GM12878 (cell line): ENCODE measurements around the gene STX16. TPM values are rescaled to one million over a fixed set of nuclear protein-coding genes. Genes with fewer than 3 reads are reported as not detected.
A peak's percentile ranks its signal among the peaks of the same experiment; 100 is the strongest.

ENCODE experiments used
- ATAC-seq: fragments of 200-7000 bp; cut with Tn5 transposase; 3 replicates; pipeline ENCODE4 v1.9.1; 2020; ENCODE audit warnings: mild to moderate bottlenecking, moderate library complexity
- BruUV-seq: library from RNA; stranded (reverse); fragments of 400-500 nt; replicated peaks from 2 replicates; lab custom pipeline; 2021; lab: Mats Ljungman, UMichigan
- CTCF ChIA-PET: fragments of 300-600 bp; sonication (Branson Sonifier 250); formaldehyde crosslinking; extraction: SDS; loops from one replicate; lab custom pipeline; 2021; ENCODE audit warnings: inconsistent platforms; lab: Yijun Ruan, JAX
- POLR2A ChIA-PET: fragments of 350-600 bp; formaldehyde crosslinking; extraction: SDS; loops from one replicate; lab custom pipeline; 2021; ENCODE audit warnings: inconsistent platforms; lab: Charles Lee
- RAD21 ChIA-PET: fragments of 300-600 bp; sonication (Branson Sonifier 250); formaldehyde crosslinking; loops from one replicate; lab custom pipeline; 2023; ENCODE audit warnings: antibody characterized with exemption; ENCODE audit not compliant: unreplicated experiment; lab: Charles Lee
- SMC1A ChIA-PET: fragments of 300-600 bp; sonication (Branson Sonifier 250); formaldehyde crosslinking; loops from one replicate; lab custom pipeline; 2023; ENCODE audit not compliant: unreplicated experiment, uncharacterized antibody; lab: Charles Lee
- DNase-seq: peaks from one replicate; pipeline ENCODE4 v3.0.0-alpha.2; 2011; ENCODE audit warnings: low read depth, low spot score
- FAIRE-seq: peaks from 3 replicates; lab custom pipeline; 2011; peaks lifted over from hg19 to GRCh38; lab: Jason Lieb, UNC
- H2AFZ ChIP-seq: 2 replicates; pipeline ENCODE4 v1.6.0; 2011; ENCODE audit warnings: low read depth, low read length, control low read depth; ENCODE audit not compliant: control insufficient read depth
- H3K27ac ChIP-seq: 2 replicates; pipeline ENCODE4 v1.5.1; 2011; ENCODE audit warnings: control low read depth; ENCODE audit not compliant: control insufficient read depth, insufficient read depth
- H3K27me3 ChIP-seq, 2 experiments: replicated peaks in 1 of 2; 2 replicates each; pipeline versions ENCODE4 v1.6.0 to v1.6.1; 2011; ENCODE audit warnings: low read length in 1 of 2; ENCODE audit not compliant: control insufficient read depth in 2 of 2, insufficient read depth in 2 of 2
- H3K36me3 ChIP-seq, 2 experiments: 2 replicates each; pipeline ENCODE4 v1.5.1; 2011; ENCODE audit warnings: low read length in 1 of 2; ENCODE audit not compliant: control insufficient read depth in 2 of 2, insufficient read depth in 2 of 2
- H3K4me1 ChIP-seq: 2 replicates; pipeline ENCODE4 v1.6.1; 2011; ENCODE audit warnings: mild to moderate bottlenecking, low read length, moderate library complexity, mixed read lengths; ENCODE audit not compliant: control insufficient read depth, insufficient read depth
- H3K4me2 ChIP-seq: 2 replicates; pipeline ENCODE4 v1.6.0; 2011; ENCODE audit warnings: control low read depth; ENCODE audit not compliant: control insufficient read depth, insufficient read depth
- H3K4me3 ChIP-seq: fragments of 200-600 bp; sonication (generic); 2 replicates; pipeline ENCODE4 v1.5.1; 2016
- H3K79me2 ChIP-seq: 2 replicates; pipeline ENCODE4 v1.6.0; 2011; ENCODE audit warnings: low read length; ENCODE audit not compliant: control insufficient read depth, insufficient read depth
- H3K9ac ChIP-seq: 2 replicates; pipeline ENCODE4 v1.8.0; 2011; ENCODE audit warnings: low read length, control low read depth, mixed read lengths; ENCODE audit not compliant: control insufficient read depth, insufficient read depth
- H3K9me3 ChIP-seq: replicated peaks from 3 replicates; pipeline ENCODE4 v1.5.1; 2011; ENCODE audit warnings: mild to moderate bottlenecking, low read length; ENCODE audit not compliant: control insufficient read depth, insufficient read depth
- H4K20me1 ChIP-seq: 2 replicates; pipeline ENCODE4 v1.6.0; 2011; ENCODE audit not compliant: control insufficient read depth, insufficient read depth
- EP300 ChIP-seq, 2 experiments: fragments of 150-350 bp in 1 of 2; IDR thresholded peaks; 2 replicates each; pipeline ENCODE4 v1.6.1; 2011 to 2012; ENCODE audit warnings: low read depth in 2 of 2, low read length in 2 of 2, borderline replicate concordance in 1 of 2, improper control_type of control experiment in 1 of 2, inconsistent platforms in 1 of 2; ENCODE audit not compliant: control insufficient read depth in 1 of 2
- NR2F1 ChIP-seq: fragments of 450-650 bp; conservative IDR thresholded peaks from 2 replicates; pipeline ENCODE4 v1.6.1; 2017; ENCODE audit warnings: mild to moderate bottlenecking
- RBBP5 ChIP-seq: fragments of 200-600 bp; sonication (generic); conservative IDR thresholded peaks from 2 replicates; pipeline ENCODE4 v1.6.1; 2016
- WGBS: methylation state at CpG from one replicate; pipeline ENCODE4 v1.1.6; 2016; ENCODE audit warnings: low lambda C conversion rate; ENCODE audit not compliant: insufficient replicate concordance, insufficient coverage; ENCODE audit errors: missing lambda C conversion rate; 5-methylcytosine and 5-hydroxymethylcytosine counted together
- in situ Hi-C: fragments of 300-500 bp; cut with MboI; formaldehyde crosslinking; loops from 9 replicates; pipeline ENCODE4 v1.14.3; 2018; ENCODE audit warnings: mixed read lengths
- intact Hi-C: fragments of 100-400 bp; cut with micrococcal nuclease; formaldehyde crosslinking; loops from one replicate; pipeline ENCODE4 v1.14.2; 2022; ENCODE audit not compliant: unreplicated experiment
- polyA plus RNA-seq, 11 experiments: library from polyadenylated mRNA; depleted of rRNA in 4 of 11; unstranded in 6 of 11; stranded (reverse) in 5 of 11; fragments of >200 nt; fragmentation: Nextera tagmentation in 4 of 11; fragmentation: Illumina TruSeq in 1 of 11; extraction: Ambion mirVana in 4 of 11; extraction: Trizol in 1 of 11; gene quantifications; 1 replicate in 1 of 11; 2 replicates in 10 of 11; pipeline versions ENCODE4 v1.2.1 to v1.2.3, GENCODE V29; 2011 to 2016; ENCODE audit warnings: inconsistent platforms in 2 of 11, missing spikeins in 2 of 11, low read depth in 1 of 11
- total RNA-seq, 4 experiments: library from RNA; depleted of rRNA in 3 of 4; stranded (reverse); fragments of >200 nt in 3 of 4; fragmentation: Illumina TruSeq in 1 of 4; extraction: Trizol in 1 of 4; gene quantifications; 2 replicates each; pipeline versions ENCODE4 v1.2.1 to v1.2.3, GENCODE V29; 2013 to 2021
- TF ChIP-seq, protein P1 (sequence below): fragments of 450-650 bp; formaldehyde crosslinking; IDR thresholded peaks from 2 replicates; pipeline ENCODE4 v1.4.0; 2022; ENCODE audit warnings: mild to moderate bottlenecking, moderate library complexity
- TF ChIP-seq, protein P2 (sequence below), 3 experiments: IDR thresholded peaks in 2 of 3; conservative IDR thresholded peaks in 1 of 3; 2 replicates each; pipeline ENCODE4 v1.5.1; 2011; ENCODE audit warnings: low read depth in 3 of 3, low read length in 3 of 3, mild to moderate bottlenecking in 3 of 3, control low read depth in 2 of 3, moderate library complexity in 2 of 3, inconsistent platforms in 1 of 3, mixed read lengths in 1 of 3; ENCODE audit not compliant: control insufficient read depth in 2 of 3, insufficient read depth in 1 of 3; ENCODE audit errors: extremely low read depth in 1 of 3
- TF ChIP-seq, protein P3 (sequence below): IDR thresholded peaks from 2 replicates; pipeline ENCODE4 v1.6.1; 2011; ENCODE audit warnings: borderline replicate concordance, low read depth, mild to moderate bottlenecking, moderate library complexity, mixed read lengths, low read length; ENCODE audit not compliant: insufficient read depth; ENCODE audit errors: extremely low read length

The STX16 gene
- total and polyA plus RNA-seq, 10 of the 15 experiments (the other 5 are each of a cell fraction or from before 2014, with no cell fraction given): 6.3 to 68.4 (median 35.8) TPM

DNA sequence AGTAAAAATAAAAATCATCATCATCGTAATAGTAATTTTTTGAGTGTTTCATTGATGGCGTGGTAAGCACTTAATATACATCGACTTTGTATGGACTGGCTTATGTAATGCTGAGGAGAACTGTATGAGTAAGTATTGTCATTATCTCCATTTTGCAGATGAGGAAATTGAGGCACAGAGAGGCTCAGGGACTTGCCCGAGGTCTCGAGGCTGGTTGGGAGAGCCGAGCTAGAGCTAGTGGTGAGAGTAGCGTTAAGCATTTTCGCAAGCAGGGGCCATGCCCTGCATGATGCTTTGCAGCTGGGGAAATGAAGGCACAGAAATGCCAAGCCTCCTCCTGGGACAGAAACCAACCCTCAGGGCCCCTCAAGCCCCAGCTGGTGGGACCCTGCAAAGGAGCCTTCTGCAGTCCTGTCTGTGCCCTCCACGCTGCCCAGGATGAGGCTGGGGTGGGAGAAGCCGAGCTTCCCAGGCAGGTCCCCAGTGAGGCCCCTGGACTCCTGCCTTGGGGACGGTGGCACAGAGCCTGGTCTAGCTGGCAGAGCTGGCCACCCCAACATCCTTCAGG, 31.1 kb upstream of the STX16 start (continued):
- TF ChIP-seq EP300 (IDR thresholded peaks at IDR 0.05; ENCODE audit: borderline replicate concordance in 1 of 2, control insufficient read depth in 1 of 2, low read depth in 2 of 2, low read length in 2 of 2) (no peak), NR2F1 (no peak), RBBP5 (no peak)
- TF ChIP-seq, protein P1, sequence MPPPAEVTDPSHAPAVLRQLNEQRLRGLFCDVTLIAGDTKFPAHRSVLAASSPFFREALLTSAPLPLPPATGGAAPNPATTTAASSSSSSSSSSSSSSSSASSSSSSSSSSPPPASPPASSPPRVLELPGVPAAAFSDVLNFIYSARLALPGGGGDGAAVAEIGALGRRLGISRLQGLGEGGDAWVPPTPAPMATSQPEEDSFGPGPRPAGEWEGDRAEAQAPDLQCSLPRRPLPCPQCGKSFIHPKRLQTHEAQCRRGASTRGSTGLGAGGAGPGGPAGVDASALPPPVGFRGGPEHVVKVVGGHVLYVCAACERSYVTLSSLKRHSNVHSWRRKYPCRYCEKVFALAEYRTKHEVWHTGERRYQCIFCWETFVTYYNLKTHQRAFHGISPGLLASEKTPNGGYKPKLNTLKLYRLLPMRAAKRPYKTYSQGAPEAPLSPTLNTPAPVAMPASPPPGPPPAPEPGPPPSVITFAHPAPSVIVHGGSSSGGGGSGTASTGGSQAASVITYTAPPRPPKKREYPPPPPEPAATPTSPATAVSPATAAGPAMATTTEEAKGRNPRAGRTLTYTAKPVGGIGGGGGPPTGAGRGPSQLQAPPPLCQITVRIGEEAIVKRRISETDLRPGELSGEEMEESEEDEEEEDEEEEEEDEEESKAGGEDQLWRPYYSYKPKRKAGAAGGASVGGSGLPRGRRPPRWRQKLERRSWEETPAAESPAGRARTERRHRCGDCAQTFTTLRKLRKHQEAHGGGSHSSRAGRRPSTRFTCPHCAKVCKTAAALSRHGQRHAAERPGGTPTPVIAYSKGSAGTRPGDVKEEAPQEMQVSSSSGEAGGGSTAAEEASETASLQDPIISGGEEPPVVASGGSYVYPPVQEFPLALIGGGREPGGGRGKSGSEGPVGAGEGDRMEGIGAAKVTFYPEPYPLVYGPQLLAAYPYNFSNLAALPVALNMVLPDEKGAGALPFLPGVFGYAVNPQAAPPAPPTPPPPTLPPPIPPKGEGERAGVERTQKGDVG (CRISPR knock-in tag): no peak

DNA sequence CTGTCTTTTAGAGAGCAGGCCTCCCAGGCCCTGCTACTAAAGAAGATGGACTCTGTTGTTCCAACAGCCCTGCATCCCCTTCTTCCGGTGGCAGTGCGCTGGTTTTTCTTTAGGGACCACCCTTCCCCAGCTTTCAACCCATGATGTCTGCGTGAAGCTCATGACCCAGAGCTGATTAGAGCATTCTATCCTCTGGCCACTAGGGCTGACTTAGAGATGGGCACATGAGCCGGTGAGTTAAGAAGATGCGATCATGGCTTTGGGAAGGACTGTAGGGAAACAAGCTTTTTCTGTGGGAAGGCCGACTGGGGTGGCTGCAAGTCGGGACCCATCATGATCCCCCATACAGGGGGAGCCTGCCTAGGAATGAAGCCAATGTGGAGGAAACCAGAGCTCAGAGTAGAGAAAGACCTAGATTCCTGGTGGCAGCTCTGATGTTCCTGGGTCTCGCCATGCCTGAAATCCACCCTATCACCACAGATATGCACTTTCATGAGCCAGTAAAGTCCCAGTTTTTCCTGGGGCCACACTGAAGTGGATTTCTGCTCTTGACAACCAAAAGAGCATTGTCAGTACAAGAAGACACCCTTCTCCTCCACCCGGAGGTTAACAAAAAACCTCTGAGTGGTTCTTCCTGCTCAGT, 29.1 kb upstream of the STX16 start:
- 60% methylated on average over 9 of the region's 9 CpGs for WGBS
- CTCF ChIA-PET: no interaction called here
- in situ Hi-C loops: no loop called here

More for the DNA sequence above, 29.1 kb upstream of the STX16 start:
- H3K4me2 ChIP-seq: no peak overlapping the region
- DNase-seq (no peak), ATAC-seq (peak; percentile 43; the same call in 1 of the 3 replicates), FAIRE-seq (no peak)
- H3K9ac ChIP-seq: no peak overlapping the region
- intact Hi-C loops: no loop called here
- H3K79me2 ChIP-seq: no peaks in the 10 kb centered on the region
- ChIA-PET RAD21 (no interaction called here), SMC1A (no interaction called here), POLR2A (no interaction called here)
- no TSS peak for BruUV-seq
- peaks cover 3% of the 10 kb centered on the region for H3K4me1 ChIP-seq
- TF ChIP-seq, protein P2, sequence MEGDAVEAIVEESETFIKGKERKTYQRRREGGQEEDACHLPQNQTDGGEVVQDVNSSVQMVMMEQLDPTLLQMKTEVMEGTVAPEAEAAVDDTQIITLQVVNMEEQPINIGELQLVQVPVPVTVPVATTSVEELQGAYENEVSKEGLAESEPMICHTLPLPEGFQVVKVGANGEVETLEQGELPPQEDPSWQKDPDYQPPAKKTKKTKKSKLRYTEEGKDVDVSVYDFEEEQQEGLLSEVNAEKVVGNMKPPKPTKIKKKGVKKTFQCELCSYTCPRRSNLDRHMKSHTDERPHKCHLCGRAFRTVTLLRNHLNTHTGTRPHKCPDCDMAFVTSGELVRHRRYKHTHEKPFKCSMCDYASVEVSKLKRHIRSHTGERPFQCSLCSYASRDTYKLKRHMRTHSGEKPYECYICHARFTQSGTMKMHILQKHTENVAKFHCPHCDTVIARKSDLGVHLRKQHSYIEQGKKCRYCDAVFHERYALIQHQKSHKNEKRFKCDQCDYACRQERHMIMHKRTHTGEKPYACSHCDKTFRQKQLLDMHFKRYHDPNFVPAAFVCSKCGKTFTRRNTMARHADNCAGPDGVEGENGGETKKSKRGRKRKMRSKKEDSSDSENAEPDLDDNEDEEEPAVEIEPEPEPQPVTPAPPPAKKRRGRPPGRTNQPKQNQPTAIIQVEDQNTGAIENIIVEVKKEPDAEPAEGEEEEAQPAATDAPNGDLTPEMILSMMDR (IDR thresholded peaks at IDR 0.05 in 2 of 3, conservative IDR thresholded peaks at IDR 0.05 in 1 of 3; ENCODE audit: control insufficient read depth in 2 of 3, extremely low read depth in 1 of 3, insufficient read depth in 1 of 3, low read depth in 3 of 3, low read length in 3 of 3): peak in 2 of 3 experiments; percentile 33 to 38; a peak in 2 of 6 replicates
- TF ChIP-seq, protein P3, sequence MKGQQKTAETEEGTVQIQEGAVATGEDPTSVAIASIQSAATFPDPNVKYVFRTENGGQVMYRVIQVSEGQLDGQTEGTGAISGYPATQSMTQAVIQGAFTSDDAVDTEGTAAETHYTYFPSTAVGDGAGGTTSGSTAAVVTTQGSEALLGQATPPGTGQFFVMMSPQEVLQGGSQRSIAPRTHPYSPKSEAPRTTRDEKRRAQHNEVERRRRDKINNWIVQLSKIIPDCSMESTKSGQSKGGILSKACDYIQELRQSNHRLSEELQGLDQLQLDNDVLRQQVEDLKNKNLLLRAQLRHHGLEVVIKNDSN: no peak
- H3K9me3 ChIP-seq: no peaks in the 10 kb centered on the region
- H2AFZ ChIP-seq: no peak overlapping the region
- H3K27me3 ChIP-seq: peaks cover 0 to 3% of the 10 kb centered on the region in 2 experiments; a peak in 2 of 4 replicates
- H3K4me3 ChIP-seq: no peak overlapping the region
- no peak overlapping the region for H3K27ac ChIP-seq
- H4K20me1 ChIP-seq: peaks cover 5% of the 10 kb centered on the region; the same call in 1 of the 2 replicates
- no peaks in the 10 kb centered on the region for H3K36me3 ChIP-seq
